DMS53 treated with DMSO at 0.1 percent for 48 hours (cell line): ENCODE data around the gene A2M.
"Not testable (repeated sequence)": the region's sequence is repeated elsewhere in the genome, so short reads cannot be mapped to it uniquely, and the experiment has no call there.

Experiments
- DNase-seq: peaks from one replicate; lab custom pipeline; 2025; ENCODE audit not compliant: unreplicated experiment; lab: John Stamatoyannopoulos, UW

A2M gene

DNA sequence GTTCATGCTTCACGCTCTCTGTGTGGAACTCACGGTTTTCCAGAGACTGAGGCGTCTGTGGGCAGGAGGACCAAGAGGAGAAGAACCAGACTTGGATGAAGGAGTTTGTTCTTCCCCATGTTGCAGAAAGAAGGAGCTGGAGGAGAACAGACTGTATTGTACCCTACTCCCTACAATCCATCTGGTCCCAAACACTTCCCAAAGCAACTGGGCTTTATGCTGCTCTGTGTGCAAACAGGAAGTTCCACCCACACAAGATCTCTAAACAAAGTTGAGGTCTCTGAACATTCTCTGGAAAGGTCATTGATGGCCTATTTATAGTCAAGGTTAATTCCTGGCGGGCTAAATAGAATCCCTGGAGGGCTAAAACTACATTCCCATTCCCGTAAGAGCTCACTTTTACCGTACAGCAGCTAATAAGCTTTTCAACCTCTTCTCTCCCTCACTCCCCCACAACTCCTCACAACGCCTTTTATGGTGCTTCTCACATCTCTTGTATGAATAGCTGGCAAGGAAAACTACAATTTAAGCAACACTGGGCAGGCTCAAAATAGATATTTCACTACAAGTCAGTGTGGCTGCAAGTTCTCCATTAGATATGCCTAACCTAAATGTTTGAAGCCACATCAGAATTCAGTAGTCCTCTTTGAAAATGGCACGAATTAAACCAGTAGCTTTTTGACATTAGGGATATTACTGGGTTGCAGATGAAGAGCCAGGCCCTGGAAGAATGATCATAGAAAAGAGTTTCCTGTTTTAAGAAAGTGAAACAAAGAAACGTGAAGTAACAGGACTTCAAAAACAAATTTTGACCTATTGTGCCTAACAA lies at the start of gene A2M:
TSS of gene A2M (minus strand) at position 189 of the 829 bp plus-strand sequence. CDS start at position 119, 70 bp downstream.
- no peak for DNase-seq

DNA sequence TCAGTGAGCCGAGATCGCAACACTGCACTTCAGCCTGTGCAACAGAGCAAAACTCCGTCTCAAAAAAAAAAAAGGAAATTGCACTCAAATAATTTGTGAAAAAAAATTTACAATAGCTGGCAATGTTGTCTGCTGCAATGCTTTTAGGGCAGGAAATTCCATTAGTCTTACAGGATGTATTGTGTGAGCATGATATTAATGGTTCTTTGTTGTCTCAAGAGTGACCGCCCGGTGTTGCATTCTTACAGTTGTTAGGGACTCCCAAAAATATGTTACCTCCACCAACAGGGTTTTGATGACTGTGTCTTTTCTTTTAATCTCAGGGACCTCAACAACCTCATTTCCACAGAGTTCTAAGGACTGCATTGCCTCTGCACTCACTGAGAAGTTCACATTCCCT lies 47.7 kb upstream of the A2M start:
- DNase-seq: no peak

DNA sequence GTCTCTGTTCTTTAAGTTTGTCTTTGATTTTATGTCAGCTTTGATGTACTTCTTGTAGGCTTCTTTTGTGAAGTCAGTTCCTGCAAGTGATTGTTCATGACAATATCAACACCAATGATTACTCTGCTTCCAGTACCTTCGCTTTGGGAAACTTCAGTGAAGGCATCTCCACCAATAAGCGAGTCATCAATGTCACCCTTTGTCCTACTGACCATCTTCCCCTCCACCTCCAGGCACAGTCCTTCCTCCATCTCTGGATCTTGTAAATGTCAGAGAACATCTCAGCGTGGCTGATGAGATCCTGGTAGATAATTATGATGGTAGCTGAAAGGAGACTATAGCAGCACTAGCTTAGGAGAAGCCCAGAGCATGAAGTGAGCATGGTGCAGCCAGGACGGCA lies 40.4 kb upstream of the A2M start:
- no peak for DNase-seq

DNA sequence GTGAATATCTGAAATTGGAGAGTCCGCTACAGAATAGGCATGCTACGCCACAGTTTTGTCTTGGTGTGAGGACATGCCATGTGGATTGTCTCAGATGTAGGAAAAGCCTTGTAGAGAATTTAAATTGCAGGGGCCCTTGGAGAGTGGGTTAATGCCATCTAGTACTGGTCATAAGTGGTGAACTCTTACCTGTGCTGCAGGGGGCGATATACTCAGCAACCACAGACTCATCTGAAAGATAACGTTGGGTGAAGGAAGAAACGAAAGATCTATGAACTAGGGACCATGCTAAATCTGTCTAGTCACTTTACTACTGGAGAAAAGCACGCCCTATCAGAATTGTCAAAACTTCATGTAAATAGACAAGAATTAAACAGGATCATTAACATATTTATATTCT lies 33.7 kb upstream of the A2M start:
- DNase-seq: peak; percentile 31

DNA sequence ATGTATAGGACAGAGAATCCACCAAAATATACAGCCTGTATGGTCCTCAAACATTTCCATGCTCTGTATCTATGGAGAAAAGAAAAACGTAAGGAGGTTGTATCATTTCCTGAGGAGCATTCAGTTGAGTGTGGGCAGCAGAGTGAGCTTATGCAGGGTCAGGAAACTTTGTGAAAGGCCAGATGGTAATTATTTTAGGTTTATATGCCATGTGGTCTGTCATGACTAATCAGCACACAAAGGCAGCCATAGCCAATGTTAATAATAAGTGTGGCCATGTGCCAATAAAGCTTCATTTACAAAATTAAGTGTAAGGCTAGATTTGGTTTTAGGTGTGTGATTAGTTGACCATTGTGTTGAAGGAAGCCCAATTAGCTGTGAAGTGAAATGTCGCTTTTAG lies 33.2 kb upstream of the A2M start:
- DNase-seq: no peak

DNA sequence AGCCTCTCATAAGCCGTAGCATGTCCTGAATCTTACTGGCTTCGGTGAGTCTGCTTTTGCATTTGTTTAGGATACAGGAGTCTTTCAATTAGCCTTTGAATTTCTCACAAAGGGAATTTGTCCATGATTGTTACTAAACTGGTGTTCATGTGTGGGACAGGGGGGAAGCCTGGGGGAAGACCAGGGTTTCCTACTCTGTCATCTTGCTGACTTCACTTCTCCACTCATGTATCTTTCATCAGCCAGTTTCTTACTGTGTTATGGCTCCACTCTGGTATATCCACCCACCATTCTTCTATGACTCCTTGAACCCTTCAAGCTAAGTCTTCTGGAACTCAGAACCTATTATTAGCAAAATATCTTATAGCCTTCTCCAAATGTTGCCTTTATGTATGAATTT lies 31.7 kb upstream of the A2M start:
- DNase-seq: no peak

DNA sequence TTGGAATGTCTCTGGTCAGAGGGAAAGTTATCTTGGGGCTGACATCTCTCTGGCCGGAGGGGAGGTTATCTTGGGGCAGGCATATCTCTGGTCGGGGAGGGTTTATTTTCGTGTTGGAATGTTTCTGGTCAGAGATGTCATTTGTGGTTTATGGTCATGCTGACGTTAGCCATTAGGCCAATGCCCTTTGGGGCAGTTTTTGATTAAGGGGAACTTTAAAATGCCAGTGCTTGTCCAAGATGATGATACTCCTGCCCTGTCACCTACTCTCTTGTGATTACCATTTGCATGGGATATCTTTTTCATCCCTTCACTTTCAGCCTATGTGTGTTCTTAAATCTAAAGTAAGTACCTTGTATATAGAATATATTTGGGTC lies 29.0 kb upstream of the A2M start:
- no peak for DNase-seq

DNA sequence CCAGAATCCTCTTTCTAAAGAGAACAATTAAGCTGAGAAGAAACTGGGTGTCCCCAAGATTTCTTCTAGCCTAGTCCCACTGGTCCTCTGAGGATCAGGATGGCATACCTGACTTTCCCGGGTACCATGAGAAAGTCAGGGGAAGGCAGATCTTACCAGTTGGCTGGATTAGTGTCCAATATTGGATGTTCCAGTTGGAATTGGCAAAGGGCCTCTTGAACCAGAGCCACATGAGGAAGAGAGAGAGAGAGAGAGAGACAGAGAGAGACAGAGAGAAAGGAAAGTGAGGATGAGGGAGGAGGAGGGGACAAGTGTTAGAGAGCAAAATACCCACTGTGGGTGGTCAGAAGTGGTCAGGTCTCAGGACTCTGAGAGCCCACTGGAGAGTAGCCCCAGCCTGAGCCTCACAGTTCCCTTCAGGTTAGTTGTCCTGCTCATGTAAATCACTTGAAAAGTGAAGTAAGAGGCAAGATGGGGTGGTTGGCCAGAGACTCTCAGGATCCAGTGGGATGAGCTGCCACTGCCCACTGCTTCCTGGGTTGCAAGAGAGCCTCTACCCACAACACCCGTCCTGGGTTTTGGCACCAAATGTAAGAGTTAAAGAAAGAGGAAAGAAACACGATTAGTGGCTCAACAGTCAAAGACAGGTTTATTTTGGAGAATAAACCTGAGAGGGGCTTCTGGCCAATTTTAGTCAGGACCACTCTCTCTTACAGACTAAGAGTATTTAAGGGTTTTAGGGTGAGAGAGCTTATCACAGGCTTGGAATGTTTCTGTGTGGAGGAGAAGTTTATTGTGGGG lies 28.4 kb upstream of the A2M start:
- no peak for DNase-seq

DNA sequence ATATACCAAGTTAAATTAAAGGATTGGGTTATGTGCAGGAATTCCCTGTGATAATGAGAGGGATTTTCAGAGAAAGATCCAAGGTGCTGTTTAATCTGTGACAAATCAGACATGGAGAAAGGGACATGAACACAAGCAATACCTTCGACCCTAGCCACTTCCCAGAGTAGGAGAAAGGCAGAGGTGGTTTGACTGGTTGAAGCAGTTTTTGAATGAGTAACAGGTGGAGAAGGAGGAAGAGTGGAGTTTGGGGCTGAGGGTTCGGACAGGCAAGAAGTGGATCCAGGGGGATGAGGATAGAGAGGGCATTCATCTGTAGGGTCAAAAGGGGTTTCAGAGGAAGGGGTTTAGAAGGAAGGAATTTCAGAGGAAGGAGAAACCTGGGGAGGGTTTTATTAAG lies 27.4 kb upstream of the A2M start:
- DNase-seq: no peak

DNA sequence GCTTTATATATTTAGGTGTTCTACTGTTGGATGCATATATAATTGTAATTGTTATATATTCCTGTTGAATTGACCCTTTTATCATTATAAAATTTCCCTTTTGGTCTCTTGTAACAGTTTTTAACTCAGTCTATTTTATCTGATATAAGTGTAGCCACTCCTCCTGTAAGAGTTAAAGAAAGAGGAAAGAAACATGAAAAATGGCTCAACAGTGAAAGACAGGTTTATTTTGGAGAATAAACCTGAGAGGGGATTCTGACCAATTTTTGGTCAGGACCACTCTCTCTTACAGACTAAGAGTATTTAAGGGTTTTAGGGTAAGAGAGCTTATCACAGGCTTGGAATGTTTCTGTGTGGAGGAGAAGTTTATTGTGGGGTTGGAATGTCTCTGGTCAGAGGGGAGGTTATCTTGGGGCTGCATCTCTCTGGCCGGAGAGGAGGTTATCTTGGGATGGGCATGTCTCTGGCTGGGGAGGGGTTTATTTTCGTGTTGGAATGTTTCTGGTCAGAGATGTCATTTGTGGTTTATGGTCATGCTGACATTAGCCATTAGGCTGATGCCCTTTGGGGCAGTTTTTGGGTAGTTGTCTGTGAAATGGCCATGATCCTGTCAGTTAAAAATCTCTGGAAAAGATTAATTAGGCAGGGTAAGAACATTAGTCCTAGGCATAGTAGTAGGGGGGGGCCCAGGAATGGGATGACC lies 24.0 kb upstream of the A2M start:
- DNase-seq: not testable (repeated sequence)

DNA sequence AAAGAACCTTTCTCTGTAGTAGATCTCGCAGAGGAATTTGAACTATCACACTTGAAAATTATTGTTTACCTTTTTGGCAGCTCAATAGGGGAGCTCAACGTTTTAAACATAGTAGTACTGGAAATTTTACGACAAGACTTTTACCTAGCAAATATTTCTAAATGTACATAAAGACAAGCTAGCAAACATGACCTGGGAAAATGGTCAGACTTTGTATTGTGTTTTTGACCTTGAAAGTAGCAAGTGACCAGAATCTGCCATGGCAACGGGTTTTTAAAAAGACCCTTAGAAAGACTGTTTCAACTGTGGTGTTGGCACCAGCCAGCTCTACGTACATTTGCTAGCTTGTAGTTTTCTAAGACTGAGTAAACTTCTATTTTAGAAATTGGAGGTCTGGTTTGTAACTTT lies 20.2 kb upstream of the A2M start:
- DNase-seq: no peak

DNA sequence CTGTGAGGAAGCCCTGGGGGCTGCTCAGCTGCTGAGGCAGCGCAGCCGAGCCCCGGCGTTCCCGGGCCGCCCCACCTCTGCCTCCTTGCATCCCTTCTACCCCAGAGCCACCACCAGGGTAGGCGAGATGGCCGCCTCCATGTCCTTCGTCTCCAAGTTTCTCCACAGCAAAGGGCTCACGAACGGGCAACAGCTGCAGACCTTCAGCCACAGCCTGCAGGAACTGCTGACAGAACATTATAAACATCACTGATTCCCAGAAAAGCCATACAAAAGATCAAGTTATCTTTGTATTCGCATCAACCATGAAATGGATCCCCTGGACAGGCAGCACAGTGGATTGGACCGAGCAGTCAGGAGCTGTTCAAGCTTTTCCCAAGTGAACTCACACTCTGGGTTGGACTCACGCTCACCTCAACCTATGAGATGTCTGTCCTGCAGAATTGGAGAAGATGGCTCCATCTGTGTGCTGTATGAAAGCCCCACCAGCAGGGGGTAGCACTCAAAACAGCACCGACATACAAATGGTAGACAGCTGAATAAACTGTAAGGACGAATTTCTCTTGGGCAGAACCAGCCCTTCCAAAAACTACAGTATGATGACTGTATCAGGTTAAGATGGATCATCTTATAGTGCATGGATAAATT lies 19.4 kb upstream of the A2M start:
- DNase-seq: peak; percentile 18

DNA sequence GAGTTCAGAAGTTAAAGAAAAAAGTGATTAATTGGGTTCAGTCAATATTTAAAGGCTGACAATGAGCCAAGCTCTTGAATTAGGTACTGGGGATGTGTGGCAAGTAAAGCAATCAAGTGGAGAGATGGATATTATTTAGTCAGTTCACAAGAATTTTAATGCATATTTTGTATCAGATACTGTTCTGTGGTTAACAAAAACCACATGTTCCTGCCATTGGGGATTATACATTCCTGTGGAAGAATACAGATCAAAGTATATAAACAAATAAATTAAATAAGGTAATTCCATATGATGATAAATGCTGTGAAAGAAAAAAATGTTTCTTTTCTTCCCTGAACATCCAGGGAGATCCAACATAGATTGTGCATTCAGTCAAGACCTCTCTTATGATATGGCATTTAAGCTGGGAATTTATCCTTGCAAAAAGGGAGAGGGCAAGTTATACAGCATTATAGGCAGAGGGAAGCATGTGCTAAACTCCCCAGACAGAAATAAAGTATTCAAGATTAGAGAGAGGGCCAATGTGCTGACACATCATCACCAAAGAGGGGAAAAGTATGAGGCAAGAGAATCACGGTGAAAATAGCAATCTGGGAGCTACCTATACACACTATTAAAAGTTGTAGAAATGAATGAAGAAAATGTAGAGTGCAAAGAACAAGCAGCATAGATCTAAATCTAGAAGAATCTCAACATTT lies 17.6 kb upstream of the A2M start:
- DNase-seq: no peak

DNA sequence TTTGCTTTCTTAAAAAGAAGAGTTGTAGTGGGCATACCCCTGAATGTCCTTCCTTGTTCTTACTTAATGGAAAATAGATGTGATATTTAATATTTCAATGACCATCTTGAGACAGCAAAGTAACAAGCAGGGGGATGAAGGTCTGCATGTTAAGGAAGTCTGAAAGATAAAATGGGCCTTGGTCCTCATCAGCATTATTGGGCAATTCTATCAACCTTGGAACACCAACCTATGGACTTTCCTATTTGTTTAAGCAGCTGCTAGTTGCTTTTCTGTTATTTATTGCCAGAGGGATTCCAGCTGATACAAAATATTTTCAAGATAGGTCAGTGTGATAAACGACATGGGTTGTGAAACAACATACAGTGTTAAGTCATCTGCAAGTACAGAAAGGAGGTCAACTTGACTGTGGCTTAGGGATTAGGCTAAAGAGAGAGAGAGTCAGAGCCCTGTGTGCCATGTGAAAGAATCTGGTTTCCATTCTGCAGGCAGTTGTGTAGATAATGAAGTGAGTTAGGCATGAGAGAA lies 16.4 kb upstream of the A2M start:
- no peak for DNase-seq

DNA sequence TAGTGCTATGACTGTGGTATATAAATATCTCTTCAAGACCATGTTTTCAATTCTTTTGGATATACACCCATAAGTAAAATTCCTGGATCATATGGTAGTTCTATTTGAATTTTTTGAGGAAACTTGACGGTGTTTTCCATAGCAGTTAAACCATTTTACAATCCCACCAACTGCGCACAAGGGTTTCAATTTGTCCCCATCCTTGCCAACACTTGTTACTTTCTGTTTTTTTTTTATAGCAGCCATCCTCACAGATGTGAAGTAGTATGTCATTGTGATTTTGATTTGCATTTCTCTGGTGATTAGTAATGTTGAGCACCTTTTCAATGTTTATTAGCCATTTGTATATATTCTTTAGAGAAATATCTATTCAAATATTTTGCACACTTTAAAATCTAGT lies 14.5 kb upstream of the A2M start:
- no peak for DNase-seq

DNA sequence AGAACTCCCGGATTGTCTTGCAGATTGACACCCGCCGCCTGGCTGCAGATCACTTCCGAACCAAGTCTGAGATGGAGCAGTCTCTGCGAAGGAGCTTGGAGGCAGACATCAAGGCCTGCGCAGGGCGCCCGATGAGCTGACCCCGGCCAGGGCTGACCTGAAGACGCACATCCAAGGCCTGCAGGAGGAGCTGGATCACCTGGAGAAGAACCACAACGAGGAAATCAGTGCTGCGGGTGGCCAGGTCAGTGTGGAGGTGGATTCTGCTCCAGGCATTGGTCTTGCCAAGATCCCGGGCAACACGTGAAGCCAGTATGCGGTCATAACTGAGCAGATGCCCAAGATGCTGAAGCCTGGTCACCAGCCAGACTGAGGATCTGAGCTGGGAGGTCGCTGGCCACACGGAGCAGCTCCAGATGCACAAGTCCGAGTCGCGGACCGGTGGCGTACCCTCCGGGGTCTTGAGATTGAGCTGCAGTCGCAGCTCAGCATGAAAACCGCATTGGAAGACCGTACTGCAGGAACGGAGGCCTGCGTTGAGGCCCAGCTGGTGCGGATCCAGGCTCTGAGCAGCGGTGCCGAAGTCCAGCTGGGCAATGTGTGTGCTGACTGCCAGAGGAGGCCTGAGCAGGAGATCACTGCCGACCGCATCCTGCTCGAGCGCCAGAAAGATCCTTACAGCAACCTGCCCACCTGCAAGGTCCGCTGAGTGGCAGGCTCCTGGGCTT lies 12.4 kb upstream of the A2M start:
- DNase-seq: no peak

DNA sequence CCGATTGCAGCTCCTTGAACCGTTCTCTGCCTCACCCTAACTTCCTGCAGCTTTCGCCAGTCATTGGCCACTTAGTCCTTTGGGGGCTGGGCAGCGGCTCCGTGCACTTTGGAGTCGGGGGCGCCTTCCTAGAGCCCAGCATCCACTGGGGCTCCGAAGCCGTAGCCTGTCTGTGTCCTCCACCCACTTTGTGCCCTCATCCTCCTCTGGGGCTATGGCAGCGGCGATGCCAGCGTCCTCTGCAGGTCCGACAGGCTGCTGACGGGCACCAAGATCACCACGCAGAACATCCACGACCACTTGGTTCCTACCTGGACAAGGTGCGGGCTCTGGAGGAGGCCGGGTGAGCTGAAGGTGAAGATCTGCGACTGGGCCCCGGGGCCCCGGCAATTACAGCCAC lies 11.8 kb upstream of the A2M start:
- no peak for DNase-seq

DNA sequence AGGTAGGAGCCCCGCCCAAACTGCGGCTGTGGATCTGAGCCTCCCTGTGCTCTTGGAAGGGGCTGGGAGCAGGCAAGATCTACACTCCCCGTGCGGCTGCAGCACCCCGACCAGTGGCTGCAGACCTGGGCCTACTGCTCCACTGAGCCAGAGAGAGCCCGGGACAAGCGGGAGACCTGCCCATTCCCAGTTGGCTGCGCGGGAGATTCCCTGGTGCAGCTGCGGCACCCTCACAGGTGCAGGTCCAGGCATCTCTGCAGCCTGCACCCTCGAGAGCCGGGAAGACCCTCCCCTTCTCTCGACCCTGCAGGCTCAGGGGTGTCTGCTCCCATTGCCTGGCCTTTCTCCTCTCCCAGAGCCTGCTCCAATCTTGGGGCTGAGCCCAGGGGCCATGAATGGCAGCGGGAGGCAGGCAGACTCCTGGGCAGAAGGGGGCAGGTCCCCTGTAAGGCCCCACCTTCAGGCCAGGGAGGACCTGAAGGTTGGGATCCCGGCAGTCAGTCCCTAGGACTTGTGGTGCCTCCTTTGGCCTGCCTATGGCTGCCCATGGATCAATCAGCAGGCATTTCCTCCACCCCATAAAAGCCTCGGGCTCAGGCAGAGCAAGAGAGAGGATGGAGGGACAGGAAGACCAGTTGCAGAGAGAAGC lies 8.8 kb upstream of the A2M start:
- no peak for DNase-seq

DNA sequence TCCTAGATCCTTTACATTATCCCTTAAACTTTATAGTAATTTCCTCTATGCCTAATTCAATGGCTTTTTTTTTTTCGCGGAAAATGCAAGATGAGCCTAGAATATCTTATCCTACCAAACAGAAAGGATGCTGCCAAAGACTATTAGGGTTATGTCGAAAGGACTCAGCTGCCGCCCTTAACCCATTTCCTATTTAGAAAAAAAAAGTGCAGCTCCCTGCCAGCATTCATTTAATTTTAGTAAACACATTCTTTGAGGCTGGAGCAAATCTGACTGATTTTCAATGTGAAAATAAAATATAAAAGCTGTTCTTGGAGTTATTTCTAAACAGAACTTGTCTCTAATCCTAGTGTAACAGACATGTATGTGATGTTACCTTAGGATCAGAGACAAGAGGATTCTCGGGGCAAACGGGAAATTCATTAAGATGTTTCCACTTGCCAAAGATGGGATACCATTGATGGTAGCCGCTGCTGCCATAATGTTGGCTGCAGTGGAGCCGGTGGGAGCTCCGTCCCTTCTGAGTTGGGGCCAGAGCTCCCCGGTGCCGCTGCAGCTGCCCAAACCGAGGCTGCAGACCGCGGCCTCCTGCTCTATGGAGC lies 8.2 kb upstream of the A2M start:
- no peak for DNase-seq
